PC-3 (cell line): Measurements from ENCODE around the gene KRT3.

Experiments
- EZH2 ChIP-seq: fragments of 300-600 bp; sonication (generic); IDR thresholded peaks from one replicate; pipeline ENCODE4 v1.6.1; 2017; ENCODE audit warnings: antibody characterized with exemption, mild to moderate bottlenecking, low read length; ENCODE audit not compliant: unreplicated experiment
- EZH2phosphoT487 ChIP-seq: fragments of 300-600 bp; sonication (generic); IDR thresholded peaks from 2 replicates; pipeline ENCODE4 v1.6.1; 2018; ENCODE audit warnings: mild to moderate bottlenecking, antibody characterized with exemption, low read length, borderline replicate concordance
- TF ChIP-seq, protein P1 (sequence below): fragments of 300-600 bp; sonication (generic); conservative IDR thresholded peaks from 2 replicates; pipeline ENCODE4 v1.5.1; 2017; ENCODE audit warnings: antibody characterized with exemption, low read depth, mild to moderate bottlenecking, low read length

DNA sequence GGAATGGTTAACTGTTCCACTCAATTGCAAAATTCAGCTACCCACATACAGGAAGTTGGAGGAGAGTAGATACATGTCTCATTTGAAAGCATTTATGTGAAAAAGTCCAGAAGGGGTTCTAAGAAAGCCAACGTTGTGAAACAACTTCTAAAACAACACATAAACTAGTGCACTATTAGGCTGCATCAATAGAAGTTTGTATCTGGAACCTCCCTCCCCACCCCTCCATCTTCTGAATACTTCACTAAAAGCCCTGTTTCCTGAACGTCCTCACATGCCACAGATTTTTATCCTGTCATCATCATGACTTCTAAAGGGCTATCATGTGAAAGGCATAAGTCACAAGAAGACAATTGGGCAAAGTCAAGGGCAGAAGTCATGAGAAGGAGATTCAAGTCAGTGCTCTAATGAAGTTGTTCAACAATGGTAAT, 32.7 kb upstream of the KRT3 start:
- TF ChIP-seq, protein P1, sequence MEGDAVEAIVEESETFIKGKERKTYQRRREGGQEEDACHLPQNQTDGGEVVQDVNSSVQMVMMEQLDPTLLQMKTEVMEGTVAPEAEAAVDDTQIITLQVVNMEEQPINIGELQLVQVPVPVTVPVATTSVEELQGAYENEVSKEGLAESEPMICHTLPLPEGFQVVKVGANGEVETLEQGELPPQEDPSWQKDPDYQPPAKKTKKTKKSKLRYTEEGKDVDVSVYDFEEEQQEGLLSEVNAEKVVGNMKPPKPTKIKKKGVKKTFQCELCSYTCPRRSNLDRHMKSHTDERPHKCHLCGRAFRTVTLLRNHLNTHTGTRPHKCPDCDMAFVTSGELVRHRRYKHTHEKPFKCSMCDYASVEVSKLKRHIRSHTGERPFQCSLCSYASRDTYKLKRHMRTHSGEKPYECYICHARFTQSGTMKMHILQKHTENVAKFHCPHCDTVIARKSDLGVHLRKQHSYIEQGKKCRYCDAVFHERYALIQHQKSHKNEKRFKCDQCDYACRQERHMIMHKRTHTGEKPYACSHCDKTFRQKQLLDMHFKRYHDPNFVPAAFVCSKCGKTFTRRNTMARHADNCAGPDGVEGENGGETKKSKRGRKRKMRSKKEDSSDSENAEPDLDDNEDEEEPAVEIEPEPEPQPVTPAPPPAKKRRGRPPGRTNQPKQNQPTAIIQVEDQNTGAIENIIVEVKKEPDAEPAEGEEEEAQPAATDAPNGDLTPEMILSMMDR: no peak
- TF ChIP-seq EZH2 (no peak), EZH2phosphoT487 (no peak)
